ENCODE data around the gene ZNF839.
A peak's percentile ranks its signal among the peaks of the same experiment; 100 is the strongest.
"Not testable (repeated sequence)": the region's sequence is repeated elsewhere in the genome, so short reads cannot be mapped to it uniquely, and the experiment has no call there.

ZNF839 gene

GRCh38 chr14:102285106-102285505 is 34.4 kb upstream of the ZNF839 start:
- H3K36me3 ChIP-seq (ENCODE audit: insufficient read depth, low read length) = no peaks in the 10 kb centered on the region
- no peak overlapping the region for H3K27ac ChIP-seq (ENCODE audit: low read depth, low read length)
- no peaks in the 10 kb centered on the region for H3K9me3 ChIP-seq (ENCODE audit: insufficient read depth, low read depth, low read length)
- no peak overlapping the region for H3K9ac ChIP-seq (ENCODE audit: low read depth, low read length)
- no peaks in the 10 kb centered on the region for H3K4me1 ChIP-seq (ENCODE audit: insufficient read depth, low read length)
- no peak overlapping the region for H3K4me3 ChIP-seq (ENCODE audit: low read length)
- no peaks in the 10 kb centered on the region for H3K27me3 ChIP-seq (ENCODE audit: insufficient read depth, low read length)
- WGBS = 92% methylated on average over 2 of the region's 2 CpGs

- Histone ChIP-seq H3K27ac (ENCODE audit: low read depth, low read length) (no peak overlapping the region), H3K36me3 (ENCODE audit: insufficient read depth, low read length) (no peaks in the 10 kb centered on the region)
- 86% methylated on average over 2 of the region's 2 CpGs for WGBS
Observed at GRCh38 chr14:102288139-102288538, 31.4 kb upstream of the ZNF839 start.

GRCh38 chr14:102292441-102292840 is 27.1 kb upstream of the ZNF839 start:
- no peak overlapping the region for H3K27ac ChIP-seq (ENCODE audit: low read depth, low read length)
- no peak overlapping the region for H3K9ac ChIP-seq (ENCODE audit: low read depth, low read length)
- H3K36me3 ChIP-seq (ENCODE audit: insufficient read depth, low read length) = no peaks in the 10 kb centered on the region

More at GRCh38 chr14:102288139-102288538, 31.4 kb upstream of the ZNF839 start:
- no peaks in the 10 kb centered on the region for H3K9me3 ChIP-seq (ENCODE audit: insufficient read depth, low read depth, low read length)
- no peaks in the 10 kb centered on the region for H3K27me3 ChIP-seq (ENCODE audit: insufficient read depth, low read length)
- no peak overlapping the region for H3K4me3 ChIP-seq (ENCODE audit: low read length)
- H3K9ac ChIP-seq (ENCODE audit: low read depth, low read length) = no peak overlapping the region
- H3K4me1 ChIP-seq (ENCODE audit: insufficient read depth, low read length) = no peaks in the 10 kb centered on the region

GRCh38 chr14:102293781-102294180 is 25.8 kb upstream of the ZNF839 start:
- WGBS = 97% methylated on average over 5 of the region's 6 CpGs

More at GRCh38 chr14:102292441-102292840, 27.1 kb upstream of the ZNF839 start:
- no peaks in the 10 kb centered on the region for H3K4me1 ChIP-seq (ENCODE audit: insufficient read depth, low read length)
- no peaks in the 10 kb centered on the region for H3K27me3 ChIP-seq (ENCODE audit: insufficient read depth, low read length)
- H3K4me3 ChIP-seq (ENCODE audit: low read length) = no peak overlapping the region
- WGBS = 97% methylated on average over 1 of the region's 1 CpG
- H3K9me3 ChIP-seq (ENCODE audit: insufficient read depth, low read depth, low read length) = no peaks in the 10 kb centered on the region

GRCh38 chr14:102295270-102295669 is 24.3 kb upstream of the ZNF839 start:
- Histone ChIP-seq H3K27me3 (ENCODE audit: insufficient read depth, low read length) (no peaks in the 10 kb centered on the region), H3K4me3 (ENCODE audit: low read length) (no peak overlapping the region), H3K9ac (ENCODE audit: low read depth, low read length) (no peak overlapping the region), H3K9me3 (ENCODE audit: insufficient read depth, low read depth, low read length) (no peaks in the 10 kb centered on the region), H3K27ac (ENCODE audit: low read depth, low read length) (no peak overlapping the region), H3K4me1 (ENCODE audit: insufficient read depth, low read length) (no peaks in the 10 kb centered on the region), H3K36me3 (ENCODE audit: insufficient read depth, low read length) (no peaks in the 10 kb centered on the region)
- 73% methylated on average over 1 of the region's 3 CpGs for WGBS

More at GRCh38 chr14:102293781-102294180, 25.8 kb upstream of the ZNF839 start:
- Histone ChIP-seq H3K4me1 (ENCODE audit: insufficient read depth, low read length) (no peaks in the 10 kb centered on the region), H3K9ac (ENCODE audit: low read depth, low read length) (no peak overlapping the region), H3K27ac (ENCODE audit: low read depth, low read length) (no peak overlapping the region), H3K36me3 (ENCODE audit: insufficient read depth, low read length) (no peaks in the 10 kb centered on the region), H3K4me3 (ENCODE audit: low read length) (no peak overlapping the region), H3K27me3 (ENCODE audit: insufficient read depth, low read length) (no peaks in the 10 kb centered on the region), H3K9me3 (ENCODE audit: insufficient read depth, low read depth, low read length) (no peaks in the 10 kb centered on the region)

- no peak overlapping the region for H3K27ac ChIP-seq (ENCODE audit: low read depth, low read length)
- H3K4me1 ChIP-seq (ENCODE audit: insufficient read depth, low read length) = no peaks in the 10 kb centered on the region
- H3K36me3 ChIP-seq (ENCODE audit: insufficient read depth, low read length) = no peaks in the 10 kb centered on the region
- no peaks in the 10 kb centered on the region for H3K27me3 ChIP-seq (ENCODE audit: insufficient read depth, low read length)
- H3K9ac ChIP-seq (ENCODE audit: low read depth, low read length) = no peak overlapping the region
- H3K9me3 ChIP-seq (ENCODE audit: insufficient read depth, low read depth, low read length) = no peaks in the 10 kb centered on the region
- no peak overlapping the region for H3K4me3 ChIP-seq (ENCODE audit: low read length)
- WGBS = 94% methylated on average over 33 of the region's 33 CpGs
Observed at GRCh38 chr14:102297436-102298170, 21.9 kb upstream of the ZNF839 start.

GRCh38 chr14:102298303-102299070 is 21.1 kb upstream of the ZNF839 start:
- H3K9me3 ChIP-seq (ENCODE audit: insufficient read depth, low read depth, low read length); H3K4me1 ChIP-seq (ENCODE audit: insufficient read depth, low read length); H3K9ac ChIP-seq (ENCODE audit: low read depth, low read length); H3K4me3 ChIP-seq (ENCODE audit: low read length); H3K36me3 ChIP-seq (ENCODE audit: insufficient read depth, low read length); H3K27me3 ChIP-seq (ENCODE audit: insufficient read depth, low read length); H3K27ac ChIP-seq (ENCODE audit: low read depth, low read length): not testable (repeated sequence)
- WGBS = 94% methylated on average over 12 of the region's 12 CpGs

- peaks cover 4% of the 10 kb centered on the region; the same call in 1 of the 2 replicates for H3K4me1 ChIP-seq (ENCODE audit: insufficient read depth, low read length)
- no peak overlapping the region for H3K4me3 ChIP-seq (ENCODE audit: low read length)
- H3K27me3 ChIP-seq (ENCODE audit: insufficient read depth, low read length) = no peaks in the 10 kb centered on the region
- H3K9me3 ChIP-seq (ENCODE audit: insufficient read depth, low read depth, low read length) = no peaks in the 10 kb centered on the region
- H3K36me3 ChIP-seq (ENCODE audit: insufficient read depth, low read length) = no peaks in the 10 kb centered on the region
- no peak overlapping the region for H3K27ac ChIP-seq (ENCODE audit: low read depth, low read length)
- no peak overlapping the region for H3K9ac ChIP-seq (ENCODE audit: low read depth, low read length)
- WGBS = 94% methylated on average over 2 of the region's 3 CpGs
Observed at GRCh38 chr14:102303664-102304063, 15.9 kb upstream of the ZNF839 start.

- Histone ChIP-seq H3K27ac (ENCODE audit: low read depth, low read length) (no peak within 1 kb of the TSS), H3K4me3 (ENCODE audit: low read length) (peak within 1 kb of the TSS; percentile 68), H3K9ac (ENCODE audit: low read depth, low read length) (peak within 1 kb of the TSS; percentile 40), H3K36me3 (ENCODE audit: insufficient read depth, low read length) (no peaks in the 10 kb centered on the region), H3K27me3 (ENCODE audit: insufficient read depth, low read length) (no peaks in the 10 kb centered on the region), H3K4me1 (ENCODE audit: insufficient read depth, low read length) (peaks cover 4% of the 10 kb centered on the region; the same call in 1 of the 2 replicates), H3K9me3 (ENCODE audit: insufficient read depth, low read depth, low read length) (no peaks in the 10 kb centered on the region)
- WGBS = 3% methylated on average over 53 of the region's 53 CpGs
Observed at GRCh38 chr14:102304611-102305506, 14.7 kb upstream of the ZNF839 start, which contains the start of gene MOK. TSS of gene MOK (minus strand) at chr14:102305164. CDS start at chr14:102304968, 196 bp downstream.

GRCh38 chr14:102314242-102315011 is 5.1 kb upstream of the ZNF839 start:
- Histone ChIP-seq H3K36me3 (ENCODE audit: insufficient read depth, low read length) (no peaks in the 10 kb centered on the region), H3K27me3 (ENCODE audit: insufficient read depth, low read length) (peaks cover 13% of the 10 kb centered on the region), H3K9ac (ENCODE audit: low read depth, low read length) (peak overlapping the region; percentile 11; the same call in 1 of the 2 replicates), H3K27ac (ENCODE audit: low read depth, low read length) (no peak overlapping the region), H3K9me3 (ENCODE audit: insufficient read depth, low read depth, low read length) (no peaks in the 10 kb centered on the region), H3K4me1 (ENCODE audit: insufficient read depth, low read length) (peaks cover 6% of the 10 kb centered on the region; the same call in 1 of the 2 replicates), H3K4me3 (ENCODE audit: low read length) (peak overlapping the region; percentile 64)
- WGBS = 8% methylated on average over 52 of the region's 52 CpGs
